ENCODE results near the gene TMEM150C.
A peak's percentile ranks its signal among the peaks of the same experiment; 100 is the strongest.
"Not testable (repeated sequence)": the region's sequence is repeated elsewhere in the genome, so short reads cannot be mapped to it uniquely, and the experiment has no call there.

TMEM150C gene

DNA sequence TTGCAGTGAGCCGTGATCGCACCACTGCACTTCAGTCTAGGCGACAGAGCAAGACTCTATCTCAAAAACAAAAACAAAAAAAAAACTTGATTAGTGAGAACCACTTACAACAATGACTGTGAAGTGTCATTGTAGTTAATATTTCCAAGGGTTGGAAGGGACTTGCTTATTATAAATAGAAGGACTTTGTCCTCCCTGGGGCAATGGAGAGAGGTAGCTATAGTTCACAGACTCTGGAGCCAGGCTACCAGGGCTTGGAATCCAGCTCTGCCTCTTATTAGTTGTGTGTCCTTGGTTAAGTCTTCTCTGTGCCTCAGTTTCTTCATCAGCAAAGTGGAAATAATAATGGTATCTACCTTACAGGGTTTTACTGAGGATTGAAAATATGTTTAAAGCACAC, 51.6 kb downstream of the TMEM150C start:
- no peak for DNase-seq

GRCh38 chr4:82508806-82509428, 52.9 kb downstream of the TMEM150C start:
- no peak for DNase-seq

DNA sequence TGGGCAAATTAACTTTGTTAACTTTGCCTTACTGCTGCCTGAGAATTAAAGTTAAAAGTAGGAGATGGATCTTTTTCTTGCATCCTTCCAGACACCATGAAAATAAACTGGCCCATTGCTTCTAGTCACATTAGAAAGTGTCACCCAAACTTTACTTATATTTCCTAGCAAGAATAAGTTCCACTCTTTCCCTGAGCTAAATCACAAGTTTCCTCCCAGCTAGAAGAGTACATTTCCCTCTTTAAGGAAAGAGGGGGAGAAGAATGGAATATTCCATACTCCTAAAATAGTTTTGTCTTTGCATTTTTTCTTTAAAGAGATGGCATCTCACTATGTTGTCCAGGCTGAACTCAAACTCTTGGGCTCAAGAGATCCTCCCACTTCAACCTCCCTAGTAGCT, 53.8 kb downstream of the TMEM150C start:
- no peak for DNase-seq

GRCh38 chr4:82501154-82501442, 60.7 kb downstream of the TMEM150C start:
- no peak for DNase-seq

DNA sequence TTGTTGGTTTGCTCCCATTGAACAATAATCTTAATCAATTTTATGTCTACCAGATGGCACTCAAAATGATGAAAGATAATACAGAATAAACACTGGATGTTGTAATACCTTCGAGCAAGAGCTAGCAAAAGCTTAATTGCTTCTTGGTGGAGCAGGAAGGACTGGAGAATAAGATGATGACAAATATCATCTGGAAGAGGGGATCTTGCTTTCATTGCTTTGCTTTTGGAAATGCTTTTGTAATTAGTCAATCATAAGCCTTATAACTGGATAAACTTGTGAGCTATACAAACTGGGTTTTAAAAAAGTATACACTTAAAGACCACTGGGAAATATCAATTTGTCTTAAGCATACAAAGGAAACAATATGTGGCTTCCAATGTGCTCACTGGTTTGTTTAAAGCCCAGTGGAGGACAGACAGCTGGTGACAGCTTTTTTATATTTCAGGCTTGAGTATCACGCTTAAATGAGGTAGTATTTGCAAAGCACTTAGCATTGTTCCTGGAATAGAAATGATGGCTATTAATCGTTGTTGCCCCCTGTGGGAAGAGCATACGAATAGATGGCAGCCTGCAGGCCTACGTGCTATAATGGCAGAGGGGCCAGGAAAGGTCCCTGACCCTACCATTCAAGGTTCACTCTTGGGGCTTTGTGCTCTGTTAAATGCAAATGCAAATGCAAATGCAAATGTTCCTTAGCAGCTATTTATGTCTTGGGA, 61.2 kb downstream of the TMEM150C start:
- DNase-seq, result no peak

DNA sequence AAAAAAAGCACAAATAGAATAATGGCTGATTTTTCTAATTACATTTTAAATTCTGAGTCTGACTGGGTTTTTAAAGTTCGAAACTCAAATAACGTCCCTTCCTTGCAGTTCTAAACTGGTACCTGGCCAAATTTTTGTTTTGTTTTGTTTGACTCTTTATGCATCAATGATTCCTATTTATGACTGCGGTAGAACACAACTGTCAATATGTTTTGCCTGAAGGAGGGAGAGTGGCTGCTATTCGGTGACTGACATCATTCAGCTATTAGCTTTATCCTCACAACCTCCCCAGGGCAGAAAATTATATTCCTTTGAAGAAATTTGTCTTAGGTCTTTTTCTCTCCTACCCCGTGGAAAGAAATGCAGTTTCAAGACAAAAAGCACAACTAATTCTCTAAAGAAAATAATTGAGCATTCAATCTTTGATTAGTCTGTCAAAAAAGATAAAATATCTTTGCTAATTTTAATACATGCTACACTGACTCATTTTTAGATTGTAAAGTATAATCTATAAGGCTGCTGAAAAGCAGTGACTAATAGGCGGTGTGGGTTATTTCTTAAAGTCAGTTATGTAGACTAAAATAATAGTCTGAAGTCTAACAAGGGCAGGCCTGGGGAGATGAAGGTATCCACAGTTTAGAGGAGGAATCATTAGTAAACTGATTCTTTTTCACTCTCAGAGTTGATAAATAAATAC, 61.9 kb downstream of the TMEM150C start:
- DNase-seq, result peak; percentile 23

DNA sequence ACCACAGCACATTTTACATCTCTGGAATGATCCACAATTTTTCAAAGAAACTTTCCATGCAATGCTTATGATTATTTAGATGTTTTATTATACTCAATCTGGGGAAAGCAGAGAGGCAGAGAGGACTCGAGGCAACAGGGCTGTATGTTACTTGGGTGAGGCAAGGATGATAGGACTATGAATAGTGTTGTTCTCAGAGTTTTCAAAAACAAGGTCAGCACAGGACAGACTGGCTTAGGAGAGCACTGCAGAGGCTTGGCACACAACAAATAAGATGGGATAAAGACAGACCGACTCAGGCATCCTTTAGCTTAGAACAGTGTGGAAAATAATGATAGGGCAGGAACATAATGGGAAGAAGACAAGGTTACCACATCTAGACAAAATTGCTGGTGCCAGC, 65.4 kb downstream of the TMEM150C start:
- no peak for DNase-seq

DNA sequence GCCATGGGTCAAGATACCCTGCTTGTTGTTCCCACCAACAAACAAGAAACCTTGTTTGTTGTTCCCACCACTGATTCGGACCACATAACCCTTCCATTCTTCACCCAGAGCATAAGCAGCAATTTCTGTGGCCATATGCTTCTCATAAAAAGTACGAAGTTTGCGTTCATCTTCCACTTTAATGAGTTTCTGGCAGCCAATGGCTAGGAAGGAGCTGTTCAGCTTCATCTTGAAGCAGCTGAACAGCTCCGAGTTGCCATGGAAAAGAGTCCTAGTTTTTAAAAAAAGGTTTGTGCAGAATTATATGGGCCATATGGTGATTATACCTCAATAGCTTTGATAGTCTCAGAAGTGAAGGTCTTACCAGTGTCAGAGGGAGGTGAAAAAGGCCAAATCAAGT, 66.1 kb downstream of the TMEM150C start:
- DNase-seq, result no peak

DNA sequence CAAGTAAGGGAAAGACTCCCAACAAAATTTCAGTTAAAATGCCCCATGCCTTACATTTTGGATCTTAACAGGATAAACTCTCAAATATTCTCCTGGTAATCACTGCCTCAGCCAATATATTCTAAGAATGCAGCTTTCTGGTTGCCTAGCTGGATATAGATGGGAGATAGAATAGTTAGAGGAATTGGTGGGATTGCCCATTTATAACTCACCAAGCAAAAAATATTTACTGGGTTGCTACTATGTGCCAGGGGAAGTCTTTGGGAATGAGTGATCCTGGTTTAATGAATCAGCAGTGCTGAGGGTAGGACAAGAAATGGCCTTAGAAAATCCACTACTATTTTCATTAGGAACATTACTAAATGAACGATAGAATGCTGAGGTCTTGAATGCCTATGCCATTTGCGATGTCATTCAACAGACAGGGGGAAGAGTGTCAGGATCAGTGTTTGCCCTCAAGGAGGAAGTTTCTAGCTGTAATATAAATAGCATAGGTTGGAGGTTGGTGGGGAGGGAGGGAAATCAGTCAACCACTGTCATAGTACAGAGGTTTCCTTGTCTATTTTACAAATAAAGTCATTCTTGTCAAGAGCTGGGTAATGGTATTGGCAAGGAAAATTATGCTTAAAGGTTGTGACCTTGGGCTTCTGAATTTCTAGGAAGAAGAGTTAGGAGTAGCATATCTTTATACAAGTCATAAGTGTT, 67.9 kb downstream of the TMEM150C start:
- no peak for DNase-seq

- no peak for DNase-seq
Observed at GRCh38 chr4:82491251-82491960, 70.4 kb downstream of the TMEM150C start.

GRCh38 chr4:82489987-82490386, 71.8 kb downstream of the TMEM150C start:
- no peak for DNase-seq

- DNase-seq, result no peak
Observed at GRCh38 chr4:82489076-82489475, 72.7 kb downstream of the TMEM150C start.

DNA sequence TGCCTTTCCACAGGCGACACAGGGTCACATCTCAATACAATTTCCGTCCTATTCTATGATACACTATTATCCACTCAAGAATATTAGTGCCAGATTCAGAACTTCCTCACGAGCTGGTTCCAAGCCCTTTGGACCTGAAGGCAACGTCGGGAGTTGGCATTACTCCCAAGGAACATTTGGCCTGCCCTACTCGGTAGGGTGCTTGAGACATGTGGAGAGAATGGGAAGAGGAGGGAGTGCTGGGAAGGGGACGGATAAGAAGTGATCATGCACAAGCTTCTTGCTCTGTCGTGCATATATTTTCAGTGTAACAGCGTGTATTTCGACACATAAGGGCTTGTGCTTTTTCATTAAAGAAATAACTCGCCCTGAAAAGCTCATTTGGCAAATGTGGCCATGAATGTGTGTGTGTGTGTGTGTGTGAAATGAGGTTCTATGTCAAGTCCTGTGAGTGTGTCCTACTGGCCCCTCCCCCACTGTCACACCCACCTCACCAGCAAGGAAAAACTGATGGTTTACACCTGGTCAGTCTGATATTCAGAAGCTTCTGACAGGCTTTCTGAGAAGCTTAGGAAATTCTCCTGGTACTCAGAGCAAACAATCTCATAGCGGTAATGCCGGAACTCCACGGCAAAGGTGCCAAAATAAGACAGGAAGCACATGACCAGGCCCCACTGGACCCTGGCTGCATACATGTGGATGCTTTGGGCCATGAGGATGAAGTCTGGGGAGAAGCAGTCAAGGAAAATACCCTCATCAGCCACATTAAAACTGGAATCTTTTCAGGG, 76.6 kb downstream of the TMEM150C start:
- no peak for DNase-seq

DNA sequence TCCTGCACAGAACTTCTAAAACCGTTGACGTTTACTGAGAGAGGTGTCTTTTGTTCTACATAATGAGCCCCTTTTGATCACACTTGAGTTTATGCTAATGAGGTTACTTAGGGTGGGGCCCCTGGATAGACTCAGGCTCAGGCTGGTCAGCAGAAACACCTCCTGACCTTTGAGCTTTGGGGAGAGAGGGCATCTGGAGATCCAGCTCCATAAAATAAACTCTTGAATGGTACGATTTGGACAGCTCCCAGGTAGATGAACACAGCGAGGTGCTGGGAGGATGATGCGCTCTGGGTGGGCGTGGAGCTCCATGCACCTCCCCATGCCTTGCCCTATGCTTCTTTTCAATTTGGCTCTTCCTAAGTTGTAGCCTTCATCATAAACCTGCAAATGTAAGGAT, 79.4 kb downstream of the TMEM150C start:
- DNase-seq, result no peak

GRCh38 chr4:82481506-82481840, 80.3 kb downstream of the TMEM150C start:
- DNase-seq, result no peak

- DNase-seq, result no peak
Observed at GRCh38 chr4:82480771-82481505, 80.8 kb downstream of the TMEM150C start.

DNA sequence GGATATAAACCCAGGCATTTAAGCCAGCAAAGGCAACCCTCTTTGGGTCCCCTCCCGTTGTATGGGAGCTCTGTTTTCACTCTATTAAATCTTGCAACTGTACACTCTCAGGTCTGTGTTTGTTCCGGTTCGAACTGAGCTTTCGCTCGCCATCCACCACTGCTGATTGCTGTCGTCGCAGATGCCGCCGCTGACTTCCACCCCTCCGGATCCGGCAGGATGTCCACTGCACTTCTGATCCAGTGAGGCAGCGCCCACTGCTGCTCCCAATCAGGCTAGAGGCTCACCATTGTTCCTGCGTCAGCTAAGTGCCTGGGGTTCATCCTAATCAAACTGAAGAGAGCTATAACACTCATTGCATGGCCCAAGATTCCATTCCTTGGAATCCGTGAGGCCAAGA, 82.2 kb downstream of the TMEM150C start:
- DNase-seq, result no peak

GRCh38 chr4:82477469-82477868, 84.3 kb downstream of the TMEM150C start:
- DNase-seq, result not testable (repeated sequence)

DNA sequence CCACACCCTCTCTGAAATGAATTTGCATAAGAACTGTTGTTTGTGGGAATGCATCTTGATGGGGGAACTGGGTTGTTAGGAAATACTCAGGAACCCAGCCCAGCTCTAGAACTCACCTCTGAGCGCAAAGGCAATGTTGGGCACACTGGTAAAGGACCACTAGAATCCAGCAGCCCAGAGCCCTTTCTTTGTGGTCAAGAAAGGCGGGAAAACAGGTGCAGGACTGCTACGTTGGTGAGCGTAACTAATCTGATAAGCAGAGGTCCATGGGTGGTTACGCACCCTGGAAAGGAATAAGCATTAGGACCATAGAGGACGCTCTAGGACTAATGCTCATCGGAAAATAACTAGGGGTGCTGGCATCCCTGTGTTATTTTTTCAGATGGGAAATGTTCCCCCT, 85.9 kb downstream of the TMEM150C start:
- not testable (repeated sequence) for DNase-seq

DNA sequence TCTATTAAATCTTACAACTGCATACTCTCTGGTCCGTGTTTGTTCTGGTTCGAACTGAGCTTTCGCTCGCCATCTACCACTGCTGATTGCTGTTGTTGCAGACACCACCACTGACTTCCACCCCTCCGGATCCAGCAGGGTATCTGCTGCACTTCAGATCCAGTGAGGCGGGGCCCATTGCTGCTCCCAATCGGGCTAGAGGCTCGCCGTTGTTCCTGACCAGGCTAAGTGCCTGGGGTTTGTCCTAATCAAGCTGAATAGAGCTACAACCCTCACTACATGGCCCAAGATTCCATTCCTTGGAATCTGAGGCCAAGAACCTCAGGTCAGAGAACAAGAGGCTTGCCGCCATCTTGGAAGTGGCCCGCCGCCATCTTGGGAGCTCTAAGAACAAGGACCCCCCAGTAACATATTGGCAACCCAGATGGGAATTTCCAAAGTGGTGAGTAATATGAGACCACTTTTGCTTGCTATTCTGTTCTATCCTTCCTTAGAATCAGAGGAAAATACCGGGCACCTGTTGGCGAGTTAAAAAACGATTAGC, 88.1 kb downstream of the TMEM150C start:
- DNase-seq, result no peak

GRCh38 chr4:82473080-82473479, 88.7 kb downstream of the TMEM150C start:
- DNase-seq, result not testable (repeated sequence)

Data from retina (tissue), 1 donor.